Stimulated activated CD4-positive, alpha-beta T cell treated with anti-CD3 and anti-CD28 coated beads, Interleukin-2, amount 100 ng/mL, for 24 hours (primary cell): ENCODE results near the gene MEGF11.
"Not testable (repeated sequence)": the region's sequence is repeated elsewhere in the genome, so short reads cannot be mapped to it uniquely, and the experiment has no call there.

Experiments used
- DNase-seq, 2 donors: peaks; one replicate each; pipeline ENCODE4 v3.0.0-alpha.2; 2020

MEGF11 gene

DNA sequence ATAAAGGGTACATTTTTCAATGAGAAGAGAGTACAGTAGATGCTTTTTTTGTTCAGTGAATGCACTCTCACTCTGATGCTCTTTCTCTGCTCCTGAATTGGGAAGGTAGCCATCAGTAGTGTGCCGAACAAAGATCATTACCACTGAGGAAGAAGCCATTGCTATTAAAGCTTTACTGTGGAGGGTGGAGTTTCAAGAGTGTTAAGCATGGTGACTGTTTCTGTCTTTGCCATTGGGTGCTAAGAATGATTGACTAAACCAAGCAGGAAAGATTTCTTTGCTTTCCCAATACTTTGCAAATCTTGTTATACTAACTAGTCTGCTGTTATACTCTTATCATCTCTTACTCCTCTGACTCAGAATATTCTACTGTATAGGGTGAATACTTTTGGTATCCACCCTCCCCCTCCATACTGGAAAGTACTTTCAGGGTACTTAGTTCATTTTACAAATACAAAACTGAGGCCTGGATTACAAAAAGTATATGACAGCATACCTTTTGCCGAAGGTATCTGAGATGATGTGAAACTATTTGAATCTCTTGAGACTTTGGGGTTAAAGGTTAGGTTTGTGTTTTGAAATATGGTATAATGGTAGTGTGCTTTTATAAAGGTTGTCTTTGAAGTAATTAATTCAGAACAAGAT is 382.5 kb downstream of the MEGF11 start:
- DNase-seq: no peak

- DNase-seq: peak; percentile 23 to 27
Observed at GRCh38 chr15:65869954-65870871, 383.3 kb downstream of the MEGF11 start.

GRCh38 chr15:65869126-65869953 is 384.2 kb downstream of the MEGF11 start, which contains the start of gene RAB11A:
Gene RAB11A, plus strand, starts transcription at chr15:65869491. Its CDS starts 95 bp downstream, at chr15:65869586.
- peak; percentile 94 to 95 for DNase-seq

GRCh38 chr15:65868546-65869125 is 384.9 kb downstream of the MEGF11 start:
- no peak for DNase-seq

- DNase-seq: not testable (repeated sequence)
Observed at GRCh38 chr15:65867933-65868332, 385.6 kb downstream of the MEGF11 start.

- DNase-seq: no peak
Observed at GRCh38 chr15:65867244-65867643, 386.3 kb downstream of the MEGF11 start.

DNA sequence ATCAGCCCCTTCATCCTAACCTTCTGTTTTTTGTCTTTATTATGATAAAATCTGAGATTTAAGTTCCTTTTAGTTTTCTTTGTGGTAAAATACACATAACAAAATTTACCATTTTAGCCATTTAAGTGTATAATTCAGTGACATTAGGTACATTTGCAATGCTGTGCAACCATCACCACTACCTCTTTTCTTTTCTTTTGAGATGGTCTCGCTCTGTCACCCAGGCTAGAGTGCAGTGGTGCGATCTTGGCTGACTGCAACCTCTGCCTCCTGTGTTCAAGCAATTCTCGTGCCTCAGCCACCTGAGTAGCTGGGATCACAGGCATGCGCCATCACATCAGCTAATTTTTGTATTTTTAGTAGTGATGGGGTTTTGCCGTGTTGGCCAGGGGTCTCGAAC is 390.4 kb downstream of the MEGF11 start:
- DNase-seq: no peak

DNA sequence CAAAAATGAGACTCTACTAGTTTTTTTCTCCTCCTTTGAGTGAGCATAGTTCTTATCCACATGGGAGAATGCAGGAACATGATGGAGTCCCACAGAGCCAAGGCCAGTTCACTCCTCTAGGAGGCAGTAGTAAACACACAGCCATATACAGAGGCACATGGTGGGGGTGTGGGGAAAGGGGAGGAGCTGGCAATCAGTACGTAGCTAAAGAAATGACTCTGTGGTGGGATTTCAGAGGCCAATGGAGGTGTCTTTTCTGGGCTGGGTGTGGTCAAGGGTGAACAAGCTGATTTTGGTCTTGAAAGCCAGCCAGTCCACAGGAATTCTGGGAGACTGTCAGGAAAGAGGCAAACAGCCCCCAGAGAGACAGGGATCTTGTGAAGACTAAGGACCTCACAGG is 390.9 kb downstream of the MEGF11 start:
- peak; percentile 65 to 75 for DNase-seq

- no peak for DNase-seq
Observed at GRCh38 chr15:65857718-65858402, 395.7 kb downstream of the MEGF11 start.

DNA sequence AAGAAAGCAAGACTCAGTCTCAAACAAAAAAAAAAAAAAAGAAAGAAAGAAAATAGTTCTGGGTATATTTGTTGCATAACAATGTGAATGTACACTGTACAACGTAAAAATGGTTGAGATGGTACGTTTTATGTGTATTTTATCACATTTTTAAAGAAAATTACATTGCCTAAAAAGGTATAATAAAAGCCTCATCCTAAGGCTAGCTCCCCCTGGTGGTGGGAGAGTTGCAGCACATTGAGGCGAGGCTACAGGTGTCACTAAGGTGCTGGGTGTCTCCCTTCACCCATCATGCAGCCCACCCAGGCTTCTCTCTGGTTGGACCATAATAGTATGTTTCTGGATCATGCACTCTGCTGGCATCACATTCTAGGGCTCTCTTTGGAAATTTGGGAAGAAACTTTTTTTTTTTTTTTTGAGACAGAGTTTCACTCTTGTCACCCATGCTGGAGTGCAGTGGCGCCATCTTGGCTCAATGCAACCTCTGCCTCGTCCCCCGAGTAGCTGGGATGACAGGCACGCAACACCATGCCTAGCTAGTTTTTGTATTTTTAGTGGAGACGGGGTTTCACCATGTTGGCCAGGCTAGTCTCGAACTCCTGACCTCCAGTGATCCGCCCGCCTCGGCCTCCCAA is 396.6 kb downstream of the MEGF11 start:
- DNase-seq: peak; percentile 84 to 88

DNA sequence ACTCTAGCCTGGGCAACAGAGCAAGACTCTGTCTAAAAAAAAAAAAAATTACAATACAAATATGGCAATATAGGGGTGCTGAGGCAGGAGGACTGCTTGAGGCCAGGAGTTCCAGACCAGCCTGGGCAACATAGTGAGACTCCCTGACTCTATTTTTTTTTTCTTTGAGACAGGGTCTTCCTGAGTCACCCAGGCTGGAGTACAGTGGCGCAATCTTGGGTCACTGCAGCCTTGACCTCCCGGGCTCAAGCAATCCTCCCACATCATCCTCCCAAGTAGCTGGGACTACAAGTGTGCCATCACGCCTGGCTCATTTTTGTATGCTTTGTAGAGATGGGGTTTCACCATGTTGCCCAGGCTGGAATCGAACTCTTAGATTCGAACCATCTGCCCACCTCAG is 401.6 kb downstream of the MEGF11 start:
- DNase-seq: no peak

DNA sequence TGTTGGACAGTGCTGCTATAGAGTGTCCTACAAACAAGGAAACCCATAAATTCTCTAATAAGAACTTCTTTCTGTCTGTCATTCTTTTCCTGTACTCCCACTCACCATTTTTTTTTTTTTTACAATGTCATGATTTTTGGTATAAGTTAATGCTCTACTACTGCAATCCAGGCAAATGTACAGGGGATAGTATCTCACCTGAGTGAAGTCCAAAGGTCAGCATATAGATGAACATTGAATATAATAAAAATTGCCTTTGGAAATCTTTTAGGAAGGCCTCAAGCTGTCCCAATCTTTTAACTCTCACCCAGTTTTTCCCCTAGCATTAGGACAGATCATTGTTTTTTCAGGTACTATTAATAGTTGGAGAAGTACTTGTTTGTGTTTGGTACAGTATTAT is 405.6 kb downstream of the MEGF11 start:
- no peak for DNase-seq

DNA sequence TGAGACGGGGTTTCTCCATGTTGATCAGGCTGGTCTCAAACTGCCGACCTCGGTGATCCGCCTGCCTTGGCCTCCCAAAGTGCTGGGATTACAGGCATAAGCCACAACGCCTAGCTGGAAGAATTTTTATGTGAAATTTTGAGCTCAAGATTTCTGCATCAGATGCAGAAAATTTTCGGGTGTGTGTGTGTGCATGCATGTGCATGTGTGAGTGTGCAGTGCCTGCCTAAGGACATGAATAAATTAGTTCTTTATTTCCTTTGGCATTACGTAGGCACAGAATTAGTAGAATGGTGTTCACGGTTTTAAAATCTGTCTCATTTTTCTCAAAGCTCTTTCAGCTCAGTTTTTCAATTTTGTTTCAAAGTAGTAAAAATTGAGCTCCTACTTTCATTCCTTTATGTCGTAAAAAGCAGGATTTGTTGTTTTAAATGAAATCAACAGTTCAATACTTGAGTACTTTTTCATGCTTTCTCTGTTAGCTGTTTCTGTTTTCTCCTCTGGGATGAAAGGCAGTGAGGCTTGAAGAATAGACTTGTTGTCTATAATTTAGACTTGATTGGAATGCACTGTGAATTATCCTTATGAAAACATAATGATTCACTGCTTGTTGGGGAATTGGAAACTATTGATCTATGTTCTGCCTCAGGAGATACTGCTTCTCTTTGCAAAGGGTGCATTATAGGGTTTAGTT is 407.6 kb downstream of the MEGF11 start:
- DNase-seq: no peak
